SK-N-SH (cell line): ENCODE data around the gene EIF3A. TPM values are rescaled to one million over a fixed set of nuclear protein-coding genes. Genes with fewer than 3 reads are reported as not detected.

Source experiments
- CTCF ChIA-PET: fragments of 300-600, 350-600 bp; formaldehyde crosslinking; extraction: SDS; loops from one replicate; lab custom pipeline; 2021; lab: Yijun Ruan, JAX
- POLR2A ChIA-PET: fragments of 350-600 bp; sonication (Branson Sonifier 250); formaldehyde crosslinking; extraction: SDS; loops from one replicate; lab custom pipeline; 2020; ENCODE audit warnings: antibody characterized with exemption, inconsistent platforms; lab: Yijun Ruan, JAX
- DNase-seq: peaks from one replicate; pipeline ENCODE4 v3.0.0; 2012
- H2AFZ ChIP-seq: fragments of 200-600 bp; sonication (generic); 2 replicates; pipeline ENCODE4 v1.8.1; 2016; ENCODE audit warnings: antibody characterized with exemption, mild to moderate bottlenecking, low read depth
- H3F3A ChIP-seq: fragments of 200-600 bp; sonication (generic); replicated peaks from 2 replicates; pipeline ENCODE3; 2016; ENCODE audit warnings: antibody characterized with exemption, mild to moderate bottlenecking; ENCODE audit not compliant: insufficient read depth
- H3K27ac ChIP-seq, 2 experiments: fragments of 200-500 bp in 1 of 2; fragments of 200-600 bp in 1 of 2; sonication (Bioruptor generic) in 1 of 2; sonication (generic), shearing (Covaris generic) in 1 of 2; 2 replicates each; pipeline versions ENCODE4 v1.5.1 to v1.6.1; 2014 to 2016; ENCODE audit warnings: low read depth in 2 of 2, inconsistent platforms in 1 of 2, low read length in 1 of 2, mild to moderate bottlenecking in 1 of 2, mixed read lengths in 1 of 2
- H3K27me3 ChIP-seq: fragments of 200-600 bp; sonication (generic), shearing (Covaris generic); 2 replicates; pipeline ENCODE4 v1.6.1; 2016; ENCODE audit warnings: mixed run types; ENCODE audit not compliant: insufficient read depth
- H3K36me3 ChIP-seq, 2 experiments: fragments of 200-500 bp in 1 of 2; fragments of 200-600 bp in 1 of 2; sonication (Bioruptor generic) in 1 of 2; sonication (generic) in 1 of 2; replicated peaks in 1 of 2; 2 replicates each; pipeline versions ENCODE3 to v1.5.1; 2014 to 2016; ENCODE audit warnings: low read length in 1 of 2, mild to moderate bottlenecking in 1 of 2; ENCODE audit not compliant: insufficient read depth in 2 of 2, control insufficient read depth in 1 of 2
- H3K4me1 ChIP-seq, 2 experiments: fragments of 200-500 bp in 1 of 2; fragments of 200-600 bp in 1 of 2; sonication (Bioruptor generic) in 1 of 2; sonication (generic), shearing (Covaris generic) in 1 of 2; 2 replicates each; pipeline versions ENCODE4 v1.5.1 to v1.6.1; 2014 to 2016; ENCODE audit warnings: low read depth in 1 of 2, low read length in 1 of 2, mixed run types in 1 of 2; ENCODE audit not compliant: insufficient read depth in 2 of 2, control insufficient read depth in 1 of 2
- H3K4me2 ChIP-seq: fragments of 200-600 bp; sonication (generic), shearing (Covaris generic); 2 replicates; pipeline ENCODE4 v1.6.1; 2017; ENCODE audit warnings: mixed run types
- H3K4me3 ChIP-seq, 2 experiments: fragments of 200-500 bp in 1 of 2; fragments of 200-600 bp in 1 of 2; sonication (Bioruptor generic) in 1 of 2; sonication (generic), shearing (Covaris generic) in 1 of 2; 2 replicates each; pipeline versions ENCODE4 v1.5.1 to v1.8.1; 2014 to 2016; ENCODE audit warnings: low read depth in 2 of 2, inconsistent platforms in 1 of 2, low read length in 1 of 2, mild to moderate bottlenecking in 1 of 2, mixed read lengths in 1 of 2, moderate library complexity in 1 of 2
- H3K79me2 ChIP-seq: fragments of 200-600 bp; sonication (generic); 2 replicates; pipeline ENCODE4 v1.8.1; 2017; ENCODE audit warnings: mild to moderate bottlenecking; ENCODE audit not compliant: insufficient read depth
- H3K9ac ChIP-seq: fragments of 200-600 bp; sonication (generic); 2 replicates; pipeline ENCODE4 v1.6.1; 2017; ENCODE audit warnings: mixed run types
- H3K9me2 ChIP-seq: fragments of 200-600 bp; sonication (generic); 2 replicates; pipeline ENCODE4 v1.6.1; 2017; ENCODE audit warnings: mixed run types
- H3K9me3 ChIP-seq: fragments of 200-600 bp; sonication (generic); 2 replicates; pipeline ENCODE4 v1.6.1; 2017; ENCODE audit warnings: mixed run types, mild to moderate bottlenecking, moderate library complexity
- H4K20me1 ChIP-seq: fragments of 200-600 bp; sonication (generic); 2 replicates; pipeline ENCODE4 v1.6.1; 2017; ENCODE audit warnings: mild to moderate bottlenecking, mixed run types; ENCODE audit not compliant: insufficient read depth
- CHD2 ChIP-seq: fragments of 150-350 bp; IDR thresholded peaks from 2 replicates; pipeline ENCODE4 v1.6.1; 2018; ENCODE audit warnings: low read length; ENCODE audit not compliant: partially characterized antibody
- ELF1 ChIP-seq: IDR thresholded peaks from 2 replicates; pipeline ENCODE4 v1.4.0; 2012
- FOXM1 ChIP-seq: IDR thresholded peaks from 2 replicates; pipeline ENCODE4 v1.4.0; 2012; ENCODE audit warnings: low read depth, mild to moderate bottlenecking
- GABPA ChIP-seq: IDR thresholded peaks from 2 replicates; pipeline ENCODE4 v1.4.0; 2012; ENCODE audit warnings: low read depth, mild to moderate bottlenecking
- MEF2A ChIP-seq: IDR thresholded peaks from 2 replicates; pipeline ENCODE4 v1.4.0; 2012; ENCODE audit warnings: low read depth, borderline replicate concordance
- NFIC ChIP-seq: IDR thresholded peaks from 2 replicates; pipeline ENCODE4 v1.4.0; 2012; ENCODE audit warnings: borderline replicate concordance
- NRF1 ChIP-seq: IDR thresholded peaks from 2 replicates; pipeline ENCODE4 v1.6.1; 2012; ENCODE audit warnings: low read depth, mild to moderate bottlenecking, low read length
- POLR2AphosphoS5 ChIP-seq: IDR thresholded peaks from 2 replicates; pipeline ENCODE4 v1.6.1; 2012; ENCODE audit warnings: low read depth, low read length
- RCOR1 ChIP-seq: fragments of 150-350 bp; IDR thresholded peaks from 2 replicates; pipeline ENCODE4 v1.6.1; 2017; ENCODE audit warnings: antibody characterized with exemption, low read length
- RFX5 ChIP-seq: IDR thresholded peaks from 2 replicates; pipeline ENCODE4 v1.6.1; 2012; ENCODE audit warnings: mild to moderate bottlenecking, improper control_type of control experiment, low read length
- TAF1 ChIP-seq: IDR thresholded peaks from 2 replicates; pipeline ENCODE4 v1.6.1; 2012; ENCODE audit warnings: low read depth, mild to moderate bottlenecking, low read length, moderate library complexity, borderline replicate concordance
- WGBS: methylation state at CpG from one replicate; pipeline ENCODE4 v1.1.6; 2017; ENCODE audit warnings: low lambda C conversion rate; 5-methylcytosine and 5-hydroxymethylcytosine counted together
- polyA plus RNA-seq, 3 experiments: library from polyadenylated mRNA; depleted of rRNA; stranded (reverse); fragments of >200 nt; gene quantifications; 2 replicates each; pipeline ENCODE4 v1.2.3, GENCODE V29; 2012
- TF ChIP-seq, protein P1 (sequence below): IDR thresholded peaks from 2 replicates; pipeline ENCODE4 v1.6.1; 2012; ENCODE audit warnings: mild to moderate bottlenecking, low read depth, low read length, moderate library complexity
- TF ChIP-seq, protein P2 (sequence below): IDR thresholded peaks from 2 replicates; pipeline ENCODE4 v1.4.0; 2012; ENCODE audit warnings: low read depth, borderline replicate concordance
- TF ChIP-seq, protein P3 (sequence below): fragments of 200-600 bp; sonication (generic); IDR thresholded peaks from 2 replicates; pipeline ENCODE4 v1.6.1; 2017; ENCODE audit warnings: antibody characterized with exemption, mild to moderate bottlenecking, moderate library complexity

The EIF3A gene
- polyA plus RNA-seq, 1 of the 3 experiments (the other 2 are of a cell fraction): 25.8 TPM

DNA sequence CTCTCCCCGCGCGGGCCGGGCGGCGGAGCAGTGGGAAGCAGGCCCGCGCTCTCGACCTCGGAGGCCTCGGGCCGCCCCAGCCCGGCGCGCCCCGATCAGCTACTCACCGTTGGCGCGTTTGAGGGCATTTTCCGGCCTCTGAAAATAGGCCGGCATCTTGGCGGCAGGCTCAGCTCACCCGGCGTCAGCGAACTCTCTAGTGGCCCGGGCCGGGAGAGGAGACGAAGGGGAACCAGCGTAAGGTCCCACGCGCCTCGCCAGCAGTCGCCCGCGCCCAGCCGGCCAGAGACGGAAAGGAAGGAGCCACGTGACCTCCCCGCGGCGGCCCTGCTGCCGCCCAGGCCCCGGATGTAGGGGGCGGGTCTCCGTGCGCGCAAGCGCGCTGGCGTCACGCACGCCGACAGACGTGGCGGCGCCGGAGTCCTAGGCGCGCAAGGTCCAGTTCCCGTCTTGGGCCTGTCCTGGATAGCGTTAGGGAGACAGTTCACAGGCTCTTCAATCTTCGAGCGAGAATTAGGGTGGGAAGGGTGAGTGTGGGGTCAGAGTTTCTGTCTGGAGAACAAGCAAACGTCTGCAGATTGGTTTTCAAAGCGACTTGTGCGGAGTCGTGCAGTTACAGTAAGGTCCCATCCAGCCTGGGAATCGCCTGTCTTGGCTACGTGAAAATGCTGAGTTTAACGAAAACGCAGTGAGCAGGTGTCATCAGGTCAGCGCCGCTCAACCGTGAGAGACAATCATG is at the start of gene EIF3A (continued):
- TF ChIP-seq, protein P1, sequence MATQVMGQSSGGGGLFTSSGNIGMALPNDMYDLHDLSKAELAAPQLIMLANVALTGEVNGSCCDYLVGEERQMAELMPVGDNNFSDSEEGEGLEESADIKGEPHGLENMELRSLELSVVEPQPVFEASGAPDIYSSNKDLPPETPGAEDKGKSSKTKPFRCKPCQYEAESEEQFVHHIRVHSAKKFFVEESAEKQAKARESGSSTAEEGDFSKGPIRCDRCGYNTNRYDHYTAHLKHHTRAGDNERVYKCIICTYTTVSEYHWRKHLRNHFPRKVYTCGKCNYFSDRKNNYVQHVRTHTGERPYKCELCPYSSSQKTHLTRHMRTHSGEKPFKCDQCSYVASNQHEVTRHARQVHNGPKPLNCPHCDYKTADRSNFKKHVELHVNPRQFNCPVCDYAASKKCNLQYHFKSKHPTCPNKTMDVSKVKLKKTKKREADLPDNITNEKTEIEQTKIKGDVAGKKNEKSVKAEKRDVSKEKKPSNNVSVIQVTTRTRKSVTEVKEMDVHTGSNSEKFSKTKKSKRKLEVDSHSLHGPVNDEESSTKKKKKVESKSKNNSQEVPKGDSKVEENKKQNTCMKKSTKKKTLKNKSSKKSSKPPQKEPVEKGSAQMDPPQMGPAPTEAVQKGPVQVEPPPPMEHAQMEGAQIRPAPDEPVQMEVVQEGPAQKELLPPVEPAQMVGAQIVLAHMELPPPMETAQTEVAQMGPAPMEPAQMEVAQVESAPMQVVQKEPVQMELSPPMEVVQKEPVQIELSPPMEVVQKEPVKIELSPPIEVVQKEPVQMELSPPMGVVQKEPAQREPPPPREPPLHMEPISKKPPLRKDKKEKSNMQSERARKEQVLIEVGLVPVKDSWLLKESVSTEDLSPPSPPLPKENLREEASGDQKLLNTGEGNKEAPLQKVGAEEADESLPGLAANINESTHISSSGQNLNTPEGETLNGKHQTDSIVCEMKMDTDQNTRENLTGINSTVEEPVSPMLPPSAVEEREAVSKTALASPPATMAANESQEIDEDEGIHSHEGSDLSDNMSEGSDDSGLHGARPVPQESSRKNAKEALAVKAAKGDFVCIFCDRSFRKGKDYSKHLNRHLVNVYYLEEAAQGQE: peak; percentile 33; the same call in 1 of the 2 replicates
- TF ChIP-seq ELF1: peak; percentile 37; the same call in 1 of the 2 replicates
- TF ChIP-seq, protein P2, sequence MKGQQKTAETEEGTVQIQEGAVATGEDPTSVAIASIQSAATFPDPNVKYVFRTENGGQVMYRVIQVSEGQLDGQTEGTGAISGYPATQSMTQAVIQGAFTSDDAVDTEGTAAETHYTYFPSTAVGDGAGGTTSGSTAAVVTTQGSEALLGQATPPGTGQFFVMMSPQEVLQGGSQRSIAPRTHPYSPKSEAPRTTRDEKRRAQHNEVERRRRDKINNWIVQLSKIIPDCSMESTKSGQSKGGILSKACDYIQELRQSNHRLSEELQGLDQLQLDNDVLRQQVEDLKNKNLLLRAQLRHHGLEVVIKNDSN: peak; percentile 95
- no peak for TF ChIP-seq CHD2
- TF ChIP-seq FOXM1: no peak
- TF ChIP-seq, protein P3, sequence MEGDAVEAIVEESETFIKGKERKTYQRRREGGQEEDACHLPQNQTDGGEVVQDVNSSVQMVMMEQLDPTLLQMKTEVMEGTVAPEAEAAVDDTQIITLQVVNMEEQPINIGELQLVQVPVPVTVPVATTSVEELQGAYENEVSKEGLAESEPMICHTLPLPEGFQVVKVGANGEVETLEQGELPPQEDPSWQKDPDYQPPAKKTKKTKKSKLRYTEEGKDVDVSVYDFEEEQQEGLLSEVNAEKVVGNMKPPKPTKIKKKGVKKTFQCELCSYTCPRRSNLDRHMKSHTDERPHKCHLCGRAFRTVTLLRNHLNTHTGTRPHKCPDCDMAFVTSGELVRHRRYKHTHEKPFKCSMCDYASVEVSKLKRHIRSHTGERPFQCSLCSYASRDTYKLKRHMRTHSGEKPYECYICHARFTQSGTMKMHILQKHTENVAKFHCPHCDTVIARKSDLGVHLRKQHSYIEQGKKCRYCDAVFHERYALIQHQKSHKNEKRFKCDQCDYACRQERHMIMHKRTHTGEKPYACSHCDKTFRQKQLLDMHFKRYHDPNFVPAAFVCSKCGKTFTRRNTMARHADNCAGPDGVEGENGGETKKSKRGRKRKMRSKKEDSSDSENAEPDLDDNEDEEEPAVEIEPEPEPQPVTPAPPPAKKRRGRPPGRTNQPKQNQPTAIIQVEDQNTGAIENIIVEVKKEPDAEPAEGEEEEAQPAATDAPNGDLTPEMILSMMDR: no peak
- no peak for TF ChIP-seq RFX5
- TF ChIP-seq MEF2A: no peak
- peak; percentile 42; the same call in 1 of the 2 replicates for TF ChIP-seq RCOR1
- no peak for TF ChIP-seq NFIC

DNA sequence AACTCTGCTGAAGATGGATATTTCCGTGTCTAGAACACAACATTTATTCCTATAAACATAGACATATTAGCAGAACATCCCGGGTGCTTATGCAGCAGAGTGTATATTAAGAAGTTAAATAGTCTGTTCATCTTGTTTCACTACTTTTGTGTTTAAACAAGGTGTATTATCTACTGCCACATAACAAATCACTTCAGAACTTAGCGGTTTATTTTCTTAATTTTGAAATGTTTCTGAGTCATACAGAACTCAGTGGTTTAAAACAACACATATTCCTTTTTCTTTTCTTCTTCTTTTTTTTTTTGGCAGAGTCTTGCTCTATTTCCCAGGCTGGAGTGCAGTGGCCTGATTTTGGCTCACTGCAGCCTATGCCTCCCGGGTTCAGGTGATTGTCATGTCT is 49.1 kb upstream of the EIF3A start:
- Histone ChIP-seq H3K4me1 (peaks cover 0 to 8% of the 10 kb centered on the region in 2 experiments; a peak in 1 of 4 replicates), H3K27me3 (no peaks in the 10 kb centered on the region), H3K36me3 (peaks cover 44 to 78% of the 10 kb centered on the region in 2 experiments), H3K27ac (no peak overlapping the region), H3K9ac (no peak overlapping the region), H3K79me2 (no peaks in the 10 kb centered on the region; the same call in 1 of the 2 replicates), H3K9me3 (no peaks in the 10 kb centered on the region), H3K4me2 (no peak overlapping the region), H3F3A (peaks cover 3% of the 10 kb centered on the region), H4K20me1 (no peaks in the 10 kb centered on the region), H2AFZ (no peak overlapping the region), H3K4me3 (no peak overlapping the region), H3K9me2 (no peaks in the 10 kb centered on the region)
- POLR2A ChIA-PET: no interaction called here
- WGBS: 97% methylated on average over 4 of the region's 4 CpGs
- TF ChIP-seq TAF1 (no peak), NRF1 (no peak), GABPA (no peak), POLR2AphosphoS5 (no peak)
- TF ChIP-seq, protein P3: no peak
- CTCF ChIA-PET: no interaction called here
- DNase-seq: no peak
